ENCODE results near the gene PPIAL4G.
"Not testable (repeated sequence)": the region's sequence is repeated elsewhere in the genome, so short reads cannot be mapped to it uniquely, and the experiment has no call there.

Gene PPIAL4G

DNA sequence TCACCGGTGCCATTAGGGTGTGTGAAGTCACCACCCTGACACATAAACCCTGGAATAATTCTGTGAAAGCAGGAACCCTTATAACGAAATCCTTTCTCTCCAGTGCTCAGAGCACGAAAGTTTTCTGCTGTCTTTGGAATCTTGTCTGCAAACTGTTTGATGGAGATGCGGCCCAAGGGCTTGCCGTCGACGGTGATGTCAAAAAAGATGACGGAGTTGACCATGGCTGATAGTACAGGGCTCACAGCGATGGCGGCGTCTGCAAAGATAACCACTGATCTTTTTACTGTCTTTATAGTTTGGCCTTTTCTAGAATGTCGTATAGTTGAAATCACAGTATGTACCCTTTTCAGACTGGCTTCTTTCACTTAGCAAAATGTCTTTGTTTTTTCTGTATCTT lies at the start of gene PPIAL4G:
Gene PPIAL4G, minus strand, starts transcription at position 274 of the 400 bp plus-strand sequence. Its CDS starts 50 bp downstream, at position 224.
- DNase-seq (ENCODE audit: low read depth in 2 of 2), result not testable (repeated sequence)

DNA sequence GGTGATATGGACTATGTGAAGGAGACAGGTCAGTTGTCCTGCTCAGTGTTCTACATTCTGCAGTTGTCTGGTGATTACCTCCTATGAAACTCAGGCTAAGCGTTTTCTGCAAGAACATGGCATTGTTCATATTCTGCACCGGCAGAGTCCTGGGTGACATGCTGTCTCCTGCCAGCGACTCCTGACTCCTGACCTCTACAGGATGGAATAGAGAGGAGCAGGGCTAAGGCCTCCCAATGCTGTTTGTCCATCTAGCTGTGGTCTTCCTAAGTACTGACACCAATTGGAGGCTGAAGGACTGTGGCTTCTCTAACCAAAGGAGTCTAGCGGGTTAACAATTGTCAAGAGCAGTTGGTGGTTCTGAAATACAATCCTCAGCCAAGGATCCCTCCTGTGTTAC lies 49.1 kb upstream of the PPIAL4G start:
- DNase-seq (ENCODE audit: low read depth in 2 of 2), result not testable (repeated sequence)

DNA sequence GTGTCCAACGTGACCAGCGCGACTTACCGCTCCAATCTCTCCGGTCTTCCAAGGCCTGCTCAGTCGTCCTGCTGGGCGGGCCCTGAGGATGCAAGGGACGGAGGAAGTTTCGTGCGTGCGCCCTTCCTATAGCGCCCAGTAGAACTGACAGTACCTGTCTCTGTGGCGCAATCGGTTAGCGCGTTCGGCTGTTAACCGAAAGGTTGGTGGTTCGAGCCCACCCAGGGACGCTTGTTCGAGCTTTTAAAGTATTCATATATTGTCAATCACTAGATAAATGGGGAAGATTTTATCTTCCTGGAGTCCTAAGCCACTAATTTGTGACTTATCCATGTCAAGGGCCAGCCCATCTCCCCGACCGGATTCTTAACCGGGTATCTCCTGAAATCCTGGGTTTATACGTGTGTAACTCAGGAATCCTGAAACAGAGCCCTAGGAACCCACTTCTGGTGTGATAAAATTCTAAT lies 46.0 kb upstream of the PPIAL4G start:
- DNase-seq (ENCODE audit: low read depth in 2 of 2), result peak; percentile 56 to 63

DNA sequence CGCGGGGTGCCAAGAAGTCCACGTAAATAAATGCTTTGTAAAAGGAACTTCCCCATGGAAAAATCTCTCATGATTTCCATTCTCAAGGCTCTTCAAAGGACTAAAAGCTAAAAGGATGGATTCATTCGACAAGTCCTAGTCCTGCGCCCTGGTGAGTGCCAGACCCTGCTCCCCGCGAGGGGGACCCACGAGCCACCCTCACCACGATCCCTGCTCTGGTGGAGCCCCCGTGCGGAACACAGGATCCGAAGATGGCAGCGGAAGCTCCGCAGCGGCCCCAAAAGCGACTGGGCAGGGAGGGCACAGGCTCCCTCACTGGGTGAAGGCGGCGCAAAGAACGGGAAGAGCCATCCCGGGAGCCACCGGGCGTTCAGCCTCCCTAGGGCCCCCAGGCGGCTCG lies 45.5 kb upstream of the PPIAL4G start:
- not testable (repeated sequence) for DNase-seq (ENCODE audit: low read depth in 2 of 2)

DNA sequence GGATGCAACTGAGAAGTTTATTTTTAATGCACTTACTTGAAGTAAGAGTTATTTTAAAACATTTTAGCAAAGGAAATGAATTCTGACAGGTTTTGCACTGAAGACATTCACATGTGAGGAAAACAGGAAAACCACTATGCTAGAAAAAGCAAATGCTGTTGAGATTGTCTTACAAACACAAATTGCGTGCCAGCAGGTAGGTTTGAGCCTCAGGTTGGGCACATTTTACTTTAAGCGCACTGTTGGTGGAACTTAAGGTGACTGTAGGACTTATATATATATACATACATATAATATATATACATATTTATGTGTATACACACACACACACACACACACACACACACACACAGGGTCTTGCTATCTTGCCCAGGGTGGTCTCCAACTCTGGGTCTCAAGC lies 43.5 kb upstream of the PPIAL4G start:
- not testable (repeated sequence) for DNase-seq (ENCODE audit: low read depth in 2 of 2)

DNA sequence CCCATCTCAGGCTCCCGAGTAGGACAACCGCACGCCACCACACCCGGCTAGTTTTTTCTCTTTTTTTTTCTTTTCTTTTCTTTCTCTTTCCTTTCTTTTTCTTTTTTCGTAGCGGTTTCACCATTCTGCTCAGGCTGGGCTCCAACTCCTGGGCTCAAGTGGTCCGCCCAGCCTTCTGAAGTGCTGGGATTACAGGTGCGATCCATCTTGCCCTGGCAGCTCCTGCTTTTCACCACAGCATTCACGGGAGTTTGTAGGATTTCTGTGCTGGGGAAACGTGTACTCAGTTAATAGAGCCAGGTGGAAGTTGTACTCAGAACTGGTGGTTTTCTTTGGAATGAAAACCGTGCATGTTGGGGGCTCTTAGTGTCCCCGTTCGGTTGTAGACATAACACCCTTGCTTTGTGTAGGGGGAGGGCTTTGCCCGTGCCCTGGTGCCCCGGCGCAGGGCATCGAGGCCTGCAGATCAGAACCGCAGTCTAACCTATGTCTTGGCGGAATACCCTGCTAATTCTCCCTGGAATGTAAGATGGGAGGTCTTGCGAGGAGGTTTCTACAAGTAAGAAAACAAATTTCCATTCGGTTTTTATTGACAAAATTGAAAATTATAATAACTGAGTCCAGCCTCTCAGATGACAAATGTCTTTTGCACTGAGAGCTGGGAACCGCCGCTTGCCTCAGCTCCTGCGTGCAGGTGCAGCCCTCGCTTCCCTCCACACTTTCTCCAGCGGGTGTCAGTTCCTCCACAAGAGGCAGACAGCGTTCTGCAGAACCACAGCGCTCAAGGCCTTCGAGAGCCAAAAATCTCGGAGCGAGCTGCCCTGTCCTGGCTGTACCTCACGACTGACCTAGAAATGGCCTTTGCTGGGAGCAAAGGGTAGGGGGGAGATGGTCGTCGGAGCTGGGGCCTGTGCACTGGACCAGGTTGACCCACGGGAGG lies 40.4 kb upstream of the PPIAL4G start:
- DNase-seq (ENCODE audit: low read depth in 2 of 2), result not testable (repeated sequence)

DNA sequence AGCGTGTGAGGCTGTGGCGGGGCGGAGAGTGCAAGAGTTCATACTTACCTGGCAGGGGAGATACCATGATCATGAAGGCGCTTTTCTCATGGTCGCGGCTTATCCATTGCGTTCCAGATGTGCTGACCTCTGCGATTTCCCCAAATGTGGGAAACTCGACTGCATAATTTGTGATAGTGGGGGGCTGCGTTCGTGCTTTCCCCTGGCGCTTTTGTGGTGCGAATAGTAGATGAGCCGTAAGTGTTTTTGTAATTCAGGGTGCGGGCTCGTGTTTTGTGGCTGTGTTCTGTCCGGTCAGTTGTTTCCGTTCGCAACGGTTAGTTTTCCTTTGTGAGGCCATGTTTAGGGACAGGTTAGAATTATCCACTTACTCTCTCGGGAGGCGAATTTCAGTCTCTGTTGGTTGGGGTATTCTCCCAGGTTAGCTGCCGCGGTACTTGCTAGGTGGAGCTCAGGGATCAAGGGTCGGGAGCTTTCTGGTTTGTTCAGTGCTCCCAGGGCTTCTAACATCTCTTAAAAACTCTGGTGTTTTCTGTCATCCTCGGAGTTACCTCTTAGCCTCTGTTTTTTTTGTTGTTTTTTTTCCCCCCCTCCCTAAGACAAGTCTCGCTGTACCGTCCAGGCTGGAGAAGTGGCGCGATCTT lies 39.6 kb upstream of the PPIAL4G start:
- peak; percentile 69 to 88 for DNase-seq (ENCODE audit: low read depth in 2 of 2)

DNA sequence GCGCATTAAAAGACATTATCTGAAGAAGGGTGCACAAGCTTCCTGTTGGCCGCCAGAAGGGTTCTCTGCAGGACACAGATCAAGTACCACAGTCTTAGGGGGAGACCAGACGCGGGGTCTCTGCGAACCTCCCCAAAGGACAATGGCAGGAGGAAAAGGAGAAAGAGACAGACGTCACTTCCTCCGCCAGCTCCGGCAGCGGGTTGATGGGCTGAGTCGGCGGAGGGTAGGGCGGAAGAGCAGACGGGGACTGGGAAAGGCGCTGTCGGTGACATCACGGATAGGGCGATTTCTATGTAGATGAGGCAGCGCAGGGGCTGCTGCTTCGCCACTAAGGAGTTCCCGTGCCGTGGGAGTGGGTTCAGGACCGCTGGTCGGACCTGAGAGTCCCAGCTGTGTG lies 39.0 kb upstream of the PPIAL4G start:
- DNase-seq (ENCODE audit: low read depth in 2 of 2), result peak; percentile 65

DNA sequence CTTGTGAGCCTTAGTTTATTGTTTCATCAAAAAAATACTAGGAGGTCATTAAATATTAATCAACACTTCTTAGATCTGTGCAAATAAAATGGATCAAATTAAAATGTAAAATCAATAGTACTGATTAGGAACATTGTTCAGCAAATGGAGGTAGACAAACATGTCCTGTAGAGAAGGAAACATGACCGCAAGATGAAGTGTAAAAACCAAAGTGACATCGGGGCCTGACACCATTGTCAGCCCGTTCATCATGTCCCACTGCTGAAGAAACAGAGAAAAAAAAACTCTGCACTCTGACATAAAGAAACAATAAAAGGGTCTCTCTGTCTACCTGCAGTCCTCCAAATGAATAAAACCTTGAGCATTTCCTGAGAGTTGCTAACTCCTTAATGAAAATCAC lies 31.2 kb upstream of the PPIAL4G start:
- DNase-seq (ENCODE audit: low read depth in 2 of 2), result not testable (repeated sequence)

DNA sequence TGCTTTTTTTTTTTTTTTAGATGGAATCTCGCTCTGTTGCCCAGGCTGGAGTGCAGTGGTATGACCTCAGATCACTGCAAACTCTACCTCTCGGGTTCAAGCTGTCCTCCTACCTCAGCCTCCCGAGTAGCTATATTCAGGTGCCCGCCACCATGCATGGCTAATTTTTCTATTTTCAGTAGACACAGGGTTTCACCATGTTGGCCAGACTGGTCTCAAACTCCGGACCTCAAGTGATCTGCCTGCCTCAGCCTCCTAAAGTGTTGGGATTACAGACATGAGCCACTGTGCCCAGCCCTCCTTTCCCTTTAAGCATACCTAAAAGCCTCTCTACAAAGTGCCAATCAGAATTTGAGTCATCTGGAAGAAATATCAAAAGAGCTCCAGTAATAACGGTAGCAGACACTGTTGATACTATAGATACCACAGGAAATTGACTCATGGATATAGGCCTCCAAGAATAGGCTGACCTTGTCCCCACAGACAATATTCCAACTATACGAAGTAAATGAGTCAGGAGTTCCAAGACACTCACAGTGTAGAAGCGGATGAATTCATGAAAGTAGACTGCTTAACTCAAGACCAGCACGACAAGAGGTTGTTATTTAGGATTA lies 29.6 kb upstream of the PPIAL4G start:
- DNase-seq (ENCODE audit: low read depth in 2 of 2), result not testable (repeated sequence)

DNA sequence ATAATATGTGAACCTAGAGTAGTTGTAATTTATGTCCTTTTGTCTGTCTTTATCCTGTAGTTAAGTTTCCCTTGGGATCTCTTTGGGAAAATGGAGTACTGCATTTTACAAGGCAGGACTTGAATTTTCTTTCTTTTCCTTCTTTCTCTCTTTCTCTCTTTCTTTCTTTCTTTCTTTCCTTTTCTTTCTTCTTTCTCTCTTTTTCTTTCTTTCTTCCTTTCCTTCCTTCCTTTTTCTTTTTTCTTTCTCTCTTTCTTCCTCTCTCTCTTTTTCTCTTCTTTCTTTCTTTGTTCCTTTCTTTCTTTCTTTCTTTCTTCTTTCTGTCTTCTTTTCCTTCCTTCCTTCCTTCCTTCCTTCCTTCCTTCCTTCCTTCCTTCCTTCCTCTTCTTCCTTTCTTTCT lies 10.8 kb upstream of the PPIAL4G start:
- DNase-seq (ENCODE audit: low read depth in 2 of 2), result not testable (repeated sequence)

DNA sequence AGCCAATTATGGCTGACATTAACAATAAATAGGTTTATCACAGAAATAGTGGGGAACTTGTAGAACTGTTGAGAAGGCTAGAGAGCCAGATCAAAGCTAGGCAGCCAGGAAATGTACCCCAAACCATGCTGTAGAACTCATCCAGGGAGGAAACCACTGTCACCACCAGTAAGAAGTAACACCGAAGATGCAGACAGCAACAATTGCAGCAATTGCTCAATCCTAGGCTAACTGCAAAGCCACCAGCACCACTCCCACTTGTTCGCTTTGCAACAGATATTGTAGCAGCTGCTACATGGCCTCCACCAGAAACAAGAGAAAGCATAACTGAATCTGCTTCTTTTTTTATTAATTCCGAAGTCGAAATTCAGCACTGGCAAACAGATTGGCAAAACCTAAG lies 2.0 kb downstream of the PPIAL4G start:
- DNase-seq (ENCODE audit: low read depth in 2 of 2), result not testable (repeated sequence)

DNA sequence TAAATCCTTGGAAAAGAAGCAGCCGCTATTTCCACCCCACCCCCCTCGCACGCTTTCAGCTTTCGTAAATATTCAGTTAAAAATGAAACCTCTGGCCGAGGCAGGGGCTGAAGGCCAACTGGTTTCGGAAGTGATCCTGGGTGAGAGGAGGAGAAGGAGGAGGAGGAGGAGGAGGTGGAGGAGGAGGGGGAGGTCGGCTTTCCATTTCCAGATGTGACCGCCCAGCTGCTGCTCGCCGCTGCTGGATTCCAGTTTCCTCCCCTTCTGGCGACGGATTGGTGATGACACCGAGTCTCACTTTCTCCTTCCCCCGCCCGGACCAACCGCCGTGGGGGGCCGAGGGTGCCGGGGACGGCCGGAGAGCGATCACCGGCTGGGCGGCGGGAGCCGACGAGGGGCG lies 23.4 kb downstream of the PPIAL4G start:
- DNase-seq (ENCODE audit: low read depth in 2 of 2), result not testable (repeated sequence)

DNA sequence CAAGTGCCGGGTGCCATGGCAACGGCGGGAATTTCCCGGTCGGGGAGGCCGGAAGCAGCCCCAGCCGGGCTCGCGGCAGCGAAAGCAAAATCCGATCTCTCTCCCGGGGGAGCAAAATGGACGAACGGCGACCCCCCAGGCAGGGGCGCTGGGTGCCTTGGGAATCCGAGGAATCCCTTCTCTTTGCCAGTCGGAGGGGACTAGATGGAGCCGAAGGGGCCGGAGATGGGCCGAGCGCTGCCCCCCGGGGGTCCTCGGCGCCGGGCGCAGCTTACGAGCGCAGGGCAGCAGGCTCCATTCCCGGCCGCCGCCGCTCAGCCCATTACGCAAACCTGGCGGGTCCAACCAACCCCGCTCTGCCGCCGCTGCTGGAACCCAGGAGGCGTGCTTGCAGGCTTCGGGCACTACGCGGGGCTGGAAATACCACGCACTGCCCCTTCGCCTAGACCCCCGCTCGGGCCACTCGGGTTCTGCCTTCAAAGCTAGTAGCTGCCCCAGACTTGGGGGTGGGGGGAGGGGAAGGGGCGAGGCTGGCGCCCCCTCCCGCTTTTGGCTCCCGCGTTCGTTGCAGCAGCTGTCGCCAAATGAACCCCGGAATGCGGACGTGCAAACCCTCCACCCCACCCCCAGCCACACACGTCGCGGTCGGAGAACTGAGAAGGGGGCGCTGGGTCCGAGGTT lies 24.1 kb downstream of the PPIAL4G start:
- peak; percentile 12 to 28 for DNase-seq (ENCODE audit: low read depth in 2 of 2)

DNA sequence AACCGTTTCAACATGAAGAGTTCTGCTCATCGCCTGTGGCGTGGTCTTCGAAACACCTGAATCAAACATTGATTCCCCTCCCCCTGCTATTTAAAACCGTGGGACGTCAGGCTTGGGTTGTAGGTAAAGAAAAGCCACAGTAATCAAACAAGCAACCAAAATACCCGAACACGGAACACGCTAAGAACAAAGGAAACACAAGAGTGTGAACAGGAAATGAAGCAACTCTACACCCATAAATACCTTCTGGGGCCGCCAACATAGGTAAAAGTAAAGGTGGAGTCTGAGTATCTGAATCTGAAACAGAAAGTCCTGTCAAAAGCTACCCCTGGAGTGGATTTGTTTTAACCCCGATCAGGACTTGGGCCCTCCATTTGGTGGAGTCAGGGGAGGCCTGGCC lies 24.7 kb downstream of the PPIAL4G start:
- peak in 1 of 2 donors; percentile 14 for DNase-seq (ENCODE audit: low read depth in 2 of 2)

DNA sequence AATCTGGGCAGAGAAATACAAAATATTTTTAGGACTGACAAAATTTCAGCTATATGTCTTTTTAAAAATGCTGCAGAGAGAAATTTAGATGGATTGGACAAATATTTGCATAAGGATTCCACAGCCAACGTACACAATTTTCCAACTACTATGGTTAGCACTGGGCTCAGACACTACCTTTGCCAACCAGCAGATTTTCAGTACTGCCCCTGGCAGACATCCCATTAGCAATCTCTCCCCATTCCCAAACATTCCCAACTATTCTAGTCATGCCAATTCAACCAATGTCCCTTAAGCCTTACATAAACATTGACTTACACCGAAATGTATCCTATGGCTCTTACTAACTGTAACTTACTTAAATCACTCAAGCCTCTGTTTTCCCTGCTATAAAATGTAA lies 30.3 kb downstream of the PPIAL4G start:
- DNase-seq (ENCODE audit: low read depth in 2 of 2), result not testable (repeated sequence)

DNA sequence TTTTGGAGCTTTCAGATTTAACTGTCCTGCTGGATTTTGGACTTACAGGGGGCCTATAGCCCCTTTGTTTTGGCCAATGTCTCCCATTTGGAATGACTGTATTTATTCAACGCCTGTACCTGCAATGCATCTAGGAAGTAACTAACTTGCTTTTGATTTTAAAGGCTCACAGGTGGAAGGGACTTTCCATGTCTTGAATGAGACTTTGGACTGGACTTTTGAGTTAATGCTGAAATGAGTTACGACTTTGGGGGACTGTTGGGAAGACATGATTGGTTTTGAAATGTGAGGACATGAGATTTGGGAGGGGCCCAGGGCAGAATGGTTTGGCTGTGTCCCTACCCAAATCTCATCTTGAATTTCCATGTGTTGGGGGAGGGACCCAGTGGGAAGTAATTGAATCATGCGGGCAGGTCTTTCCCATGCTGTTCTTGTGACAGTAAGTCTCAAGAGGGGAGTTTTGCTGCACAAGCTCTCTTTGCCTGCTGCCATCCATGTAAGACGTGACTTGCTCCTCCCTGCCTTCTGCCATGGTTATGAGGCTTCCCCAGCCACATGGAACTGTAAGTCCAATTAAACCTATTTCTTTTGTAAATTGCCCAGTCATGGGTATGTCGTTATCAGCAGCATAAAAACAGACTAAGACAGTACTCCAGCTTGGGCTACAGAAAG lies 43.3 kb downstream of the PPIAL4G start:
- DNase-seq (ENCODE audit: low read depth in 2 of 2), result not testable (repeated sequence)

DNA sequence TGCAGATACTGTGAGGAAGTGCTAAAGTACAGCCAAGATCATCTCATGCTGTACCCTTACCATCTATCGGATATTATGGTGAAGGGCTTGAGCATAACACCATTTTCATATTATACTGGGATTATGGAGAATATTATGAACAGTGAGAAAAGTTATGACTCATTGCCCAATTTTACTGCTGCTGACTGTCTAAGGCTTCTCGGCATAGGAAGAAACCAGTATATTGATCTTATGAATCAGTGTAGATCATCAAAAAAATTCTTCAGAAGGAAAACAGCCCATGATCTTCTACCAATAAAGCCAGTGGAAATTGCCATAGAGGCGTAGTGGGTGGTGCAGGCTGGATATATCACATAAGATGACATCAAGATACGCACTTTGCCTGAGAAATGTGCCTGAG lies 47.7 kb downstream of the PPIAL4G start:
- DNase-seq (ENCODE audit: low read depth in 2 of 2), result no peak

DNA sequence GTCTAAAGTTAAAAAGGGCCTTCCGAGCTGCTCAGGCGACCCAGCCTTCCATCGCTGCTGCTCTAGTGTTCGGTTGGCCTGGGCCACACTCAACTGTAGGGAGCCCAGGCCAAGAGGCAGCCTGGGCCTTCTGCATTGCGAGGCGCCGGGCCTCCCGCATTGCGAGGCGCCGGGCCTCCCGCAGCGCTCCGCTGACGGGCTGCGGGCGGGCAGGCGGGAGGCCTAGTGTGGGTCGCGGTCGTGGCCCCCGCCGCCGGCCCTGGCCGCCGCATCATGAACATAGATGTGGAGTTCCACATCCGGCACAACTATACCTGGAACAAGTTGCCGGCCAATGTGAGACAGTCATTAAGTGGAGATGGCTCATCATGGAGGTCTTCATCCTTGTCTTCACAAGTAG lies 48.3 kb downstream of the PPIAL4G start:
- no peak for DNase-seq (ENCODE audit: low read depth in 2 of 2)

DNA sequence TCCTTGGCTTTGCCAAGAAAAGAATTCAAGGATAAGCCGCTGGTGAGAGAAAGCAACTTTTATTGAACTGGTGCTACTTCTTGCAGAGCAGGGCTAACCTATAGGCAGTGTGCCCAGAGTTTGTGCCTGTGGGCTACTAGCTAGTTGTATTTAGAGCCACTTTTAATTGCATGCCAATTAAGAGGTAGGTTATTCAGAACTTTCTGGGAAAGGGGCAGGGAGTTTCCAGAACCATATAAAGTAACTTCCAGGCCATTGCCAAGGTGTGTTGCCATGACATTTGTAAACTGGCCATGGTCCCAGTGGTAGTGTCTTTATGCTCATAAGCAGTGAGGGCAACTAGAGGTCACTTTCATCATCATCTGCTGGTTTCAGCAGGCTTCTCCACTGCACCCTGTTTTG lies 50.2 kb downstream of the PPIAL4G start:
- DNase-seq (ENCODE audit: low read depth in 2 of 2), result not testable (repeated sequence)

Measured in stimulated activated CD4-positive, alpha-beta T cell treated with anti-CD3 and anti-CD28 coated beads, Interleukin-1b, Interleukin-23, amount 100 ng/mL, for 4 hours (primary cell).